GM10248 (cell line): ENCODE measurements around the gene SLC6A13.
"Not testable (repeated sequence)": the region's sequence is repeated elsewhere in the genome, so short reads cannot be mapped to it uniquely, and the experiment has no call there.

Experiments
- CTCF ChIA-PET: fragments of 300-600 bp; sonication (Branson Sonifier 250); formaldehyde crosslinking; extraction: SDS; loops from one replicate; lab custom pipeline; 2021; ENCODE audit warnings: antibody characterized with exemption; lab: Yijun Ruan, JAX
- POLR2A ChIA-PET: fragments of 350-650 bp; sonication (Branson Sonifier 250); formaldehyde crosslinking; extraction: SDS; loops from one replicate; lab custom pipeline; 2020; ENCODE audit warnings: antibody characterized with exemption; lab: Yijun Ruan, JAX
- DNase-seq: peaks from one replicate; pipeline ENCODE4 v3.0.0; 2012; ENCODE audit errors: extremely low spot score
- TF ChIP-seq, protein P1 (sequence below): IDR thresholded peaks from 2 replicates; pipeline ENCODE4 v1.5.1; 2012; ENCODE audit warnings: mild to moderate bottlenecking, low read depth; ENCODE audit errors: extremely low read depth, missing control alignments, control extremely low read depth

SLC6A13 gene

GRCh38 chr12:262817-263216 is at the start of gene SLC6A13:
Gene SLC6A13, minus strand, starts transcription at chr12:262836. Its CDS starts 2,784 bp downstream, at chr12:260052.
- ChIA-PET POLR2A (no interaction called here), CTCF (interaction anchor here (1.6 kb wide), 1 partner anchor 19 kb away, joined by 3 read pairs; no protein-coding TSS in a partner anchor)
- DNase-seq: no peak
- TF ChIP-seq, protein P1, sequence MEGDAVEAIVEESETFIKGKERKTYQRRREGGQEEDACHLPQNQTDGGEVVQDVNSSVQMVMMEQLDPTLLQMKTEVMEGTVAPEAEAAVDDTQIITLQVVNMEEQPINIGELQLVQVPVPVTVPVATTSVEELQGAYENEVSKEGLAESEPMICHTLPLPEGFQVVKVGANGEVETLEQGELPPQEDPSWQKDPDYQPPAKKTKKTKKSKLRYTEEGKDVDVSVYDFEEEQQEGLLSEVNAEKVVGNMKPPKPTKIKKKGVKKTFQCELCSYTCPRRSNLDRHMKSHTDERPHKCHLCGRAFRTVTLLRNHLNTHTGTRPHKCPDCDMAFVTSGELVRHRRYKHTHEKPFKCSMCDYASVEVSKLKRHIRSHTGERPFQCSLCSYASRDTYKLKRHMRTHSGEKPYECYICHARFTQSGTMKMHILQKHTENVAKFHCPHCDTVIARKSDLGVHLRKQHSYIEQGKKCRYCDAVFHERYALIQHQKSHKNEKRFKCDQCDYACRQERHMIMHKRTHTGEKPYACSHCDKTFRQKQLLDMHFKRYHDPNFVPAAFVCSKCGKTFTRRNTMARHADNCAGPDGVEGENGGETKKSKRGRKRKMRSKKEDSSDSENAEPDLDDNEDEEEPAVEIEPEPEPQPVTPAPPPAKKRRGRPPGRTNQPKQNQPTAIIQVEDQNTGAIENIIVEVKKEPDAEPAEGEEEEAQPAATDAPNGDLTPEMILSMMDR: no peak

GRCh38 chr12:308511-308910 is 45.9 kb upstream of the SLC6A13 start:
- ChIA-PET POLR2A (no interaction called here), CTCF (no interaction called here)
- DNase-seq: no peak
- TF ChIP-seq, protein P1: no peak

- CTCF ChIA-PET: no interaction called here
- POLR2A ChIA-PET: no interaction called here
- TF ChIP-seq, protein P1: no peak
Measured at GRCh38 chr12:307406-307805, 44.8 kb upstream of the SLC6A13 start.

GRCh38 chr12:304805-305204 is 42.2 kb upstream of the SLC6A13 start:
- ChIA-PET POLR2A (interaction anchor here (0.6 kb wide), 1 partner anchor 1224 kb away, joined by 3 read pairs; no protein-coding TSS in a partner anchor), CTCF (interaction anchor here (1.2 kb wide), 1 partner anchor 12 kb away, joined by 3 read pairs; no protein-coding TSS in a partner anchor)
- TF ChIP-seq, protein P1: no peak
- DNase-seq: no peak

More at GRCh38 chr12:307406-307805, 44.8 kb upstream of the SLC6A13 start:
- no peak for DNase-seq

- CTCF ChIA-PET, POLR2A ChIA-PET, DNase-seq: not testable (repeated sequence)
Measured at GRCh38 chr12:302766-303165, 40.1 kb upstream of the SLC6A13 start.

DNA sequence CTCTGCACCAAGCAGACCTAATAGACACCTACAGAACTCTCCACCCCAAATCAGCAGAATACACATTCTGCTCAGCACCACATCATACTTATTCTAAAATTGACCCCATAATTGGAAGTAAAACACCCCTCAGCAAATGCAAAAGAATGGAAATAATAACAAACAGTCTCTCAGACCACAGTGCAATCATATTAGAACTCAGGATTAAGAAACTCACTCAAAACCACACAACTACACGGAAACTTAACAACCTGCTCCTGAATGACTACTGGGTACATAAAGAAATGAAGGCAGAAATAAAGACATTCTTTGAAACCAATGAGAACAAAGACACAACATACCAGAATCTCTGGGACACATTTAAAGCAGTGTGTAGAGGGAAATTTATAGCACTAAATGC is 37.5 kb upstream of the SLC6A13 start:
- DNase-seq, POLR2A ChIA-PET: not testable (repeated sequence)

DNA sequence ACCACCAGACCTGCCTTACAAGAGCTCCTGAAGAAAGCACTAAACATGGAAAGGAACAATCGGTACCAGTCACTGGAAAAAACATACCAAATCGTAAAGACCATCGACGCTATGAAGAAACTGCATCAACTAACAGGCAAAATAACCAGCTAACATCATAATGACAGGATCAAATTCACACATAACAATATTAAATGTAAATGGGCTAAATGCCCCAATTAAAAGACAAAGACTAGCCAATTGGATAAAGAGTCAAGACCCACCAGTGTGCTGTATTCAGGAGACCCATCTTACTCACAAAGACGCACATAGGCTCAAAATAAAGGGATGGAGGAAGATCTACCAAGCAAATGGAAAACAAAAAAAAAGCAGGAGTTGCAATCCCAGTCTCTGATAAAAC is 36.9 kb upstream of the SLC6A13 start:
- CTCF ChIA-PET: interaction anchor here (1.6 kb wide), 1 partner anchor 17 kb away, joined by 3 read pairs; no protein-coding TSS in a partner anchor
- POLR2A ChIA-PET, DNase-seq: not testable (repeated sequence)

More for the DNA sequence above, 37.5 kb upstream of the SLC6A13 start:
- CTCF ChIA-PET: not testable (repeated sequence)

DNA sequence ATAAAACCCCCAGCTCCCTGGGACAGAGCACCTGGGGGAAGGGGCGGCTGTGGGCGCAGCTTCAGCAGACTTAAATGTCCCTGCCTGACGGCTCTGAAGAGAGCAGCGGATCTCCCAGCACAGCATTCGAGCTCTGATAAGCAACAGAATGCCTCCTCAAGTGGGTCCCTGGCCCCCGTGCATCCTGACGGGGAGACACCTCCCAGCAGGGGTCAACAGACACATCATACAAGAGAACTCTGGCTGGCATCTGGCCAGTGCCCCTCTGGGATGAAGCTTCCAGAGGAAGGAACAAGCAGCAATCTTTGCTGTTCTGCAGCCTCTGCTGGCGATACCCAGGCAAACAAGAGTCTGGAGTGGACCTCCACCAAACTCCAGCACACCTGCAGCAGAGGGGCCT is 35.4 kb upstream of the SLC6A13 start:
- CTCF ChIA-PET: interaction anchor here (1.6 kb wide), 1 partner anchor 11 kb away, joined by 4 read pairs; no protein-coding TSS in a partner anchor
- POLR2A ChIA-PET, DNase-seq: not testable (repeated sequence)

DNA sequence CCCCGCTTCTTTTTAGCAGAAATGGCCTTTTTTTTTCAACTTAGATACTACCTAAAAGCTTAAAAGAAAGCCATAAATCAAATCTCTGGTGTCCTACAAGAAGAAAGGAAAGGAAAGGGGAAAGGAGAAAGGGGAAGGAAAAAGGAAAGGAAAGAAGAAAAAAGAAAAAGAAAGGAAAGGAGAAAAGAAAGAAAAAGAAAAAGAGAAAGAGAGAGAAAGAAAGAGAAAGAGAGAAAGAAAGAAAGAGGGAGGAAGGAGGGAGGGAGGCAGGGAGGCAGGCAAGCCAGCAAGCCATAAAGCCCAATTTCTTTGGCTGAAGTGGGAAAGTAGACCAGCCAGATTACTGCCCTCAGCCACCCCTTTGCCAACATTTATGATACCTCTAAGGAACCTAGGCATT is 32.5 kb upstream of the SLC6A13 start:
- TF ChIP-seq, protein P1: no peak
- ChIA-PET POLR2A (no interaction called here), CTCF (interaction anchor here (1.9 kb wide), 1 partner anchor 25 kb away, joined by 5 read pairs; no protein-coding TSS in a partner anchor)

More for the DNA sequence above, 32.5 kb upstream of the SLC6A13 start:
- no peak for DNase-seq
